NCI-H1930 (cell line): ENCODE measurements around the gene CSMD2.

Source experiments
- DNase-seq, 2 experiments: peaks; one replicate each; lab custom pipeline; 2025; lab: John Stamatoyannopoulos, UW

The CSMD2 gene

DNA sequence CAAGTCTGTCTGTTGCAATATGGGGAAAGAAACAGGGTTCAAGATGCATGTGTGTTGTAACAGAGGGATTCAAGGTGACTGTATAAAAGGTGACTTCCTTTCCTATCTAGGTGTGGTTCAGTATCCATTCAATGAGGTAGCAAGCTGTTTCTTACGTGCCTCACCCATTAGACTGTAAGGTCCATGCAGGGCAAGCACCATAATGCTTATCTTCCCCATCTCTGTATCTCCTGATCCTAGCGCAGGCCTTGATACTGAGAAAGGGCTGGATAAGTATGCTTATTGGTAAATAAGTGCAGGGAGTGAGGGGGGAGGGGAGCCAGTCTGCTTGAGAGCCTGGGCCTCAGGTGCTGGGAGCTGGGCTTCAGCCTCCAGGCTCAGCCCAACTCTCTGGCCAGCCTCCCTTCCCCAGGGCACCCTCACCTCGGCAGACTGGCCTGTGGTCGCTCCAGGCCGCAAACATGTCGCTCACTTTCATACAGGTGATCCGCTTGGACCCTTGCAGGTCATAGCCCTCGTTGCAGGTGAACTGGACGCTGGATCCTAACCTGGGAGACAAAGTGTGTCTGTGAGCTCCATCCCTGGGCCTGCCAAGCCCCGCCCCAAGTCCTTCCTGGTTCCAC is 345.6 kb downstream of the CSMD2 start:
- no peak for DNase-seq

DNA sequence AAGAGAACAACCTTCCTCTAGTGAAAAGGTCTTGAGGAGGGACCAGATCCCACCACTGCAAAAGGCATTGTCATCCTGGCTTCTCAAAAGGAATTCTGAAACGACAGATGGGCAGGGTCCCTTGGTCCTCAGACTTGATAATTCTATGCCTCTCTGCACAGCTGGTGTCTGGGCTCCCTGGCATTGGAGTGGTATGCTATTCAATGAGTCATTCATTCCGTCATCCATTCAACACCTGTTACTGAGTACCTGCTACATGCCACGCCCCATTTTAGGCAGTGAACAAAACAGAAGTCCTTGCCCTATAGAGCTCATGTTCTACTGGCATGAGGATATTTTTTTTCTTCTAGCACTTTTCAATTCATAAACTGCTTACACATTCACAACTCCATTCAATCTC is 347.0 kb downstream of the CSMD2 start:
- no peak for DNase-seq

DNA sequence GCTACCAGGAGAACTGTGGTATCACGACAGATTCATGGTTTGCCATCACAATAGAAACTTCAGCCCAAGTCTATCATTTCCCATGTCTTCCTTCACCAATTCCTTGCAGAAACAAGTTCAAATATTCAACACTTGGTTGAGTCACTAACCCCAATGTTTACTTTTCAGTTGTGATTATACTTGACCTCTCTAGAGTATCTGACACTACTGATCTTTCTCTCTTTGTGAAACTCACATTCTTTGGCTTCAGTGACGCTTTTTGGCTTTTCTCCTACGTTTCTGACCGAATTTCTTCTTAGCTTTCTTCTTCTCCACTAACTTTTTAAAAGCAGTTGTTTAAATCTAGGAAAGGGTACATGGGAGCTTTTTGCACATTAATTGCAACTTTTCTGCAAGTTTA is 350.0 kb downstream of the CSMD2 start:
- no peak for DNase-seq

DNA sequence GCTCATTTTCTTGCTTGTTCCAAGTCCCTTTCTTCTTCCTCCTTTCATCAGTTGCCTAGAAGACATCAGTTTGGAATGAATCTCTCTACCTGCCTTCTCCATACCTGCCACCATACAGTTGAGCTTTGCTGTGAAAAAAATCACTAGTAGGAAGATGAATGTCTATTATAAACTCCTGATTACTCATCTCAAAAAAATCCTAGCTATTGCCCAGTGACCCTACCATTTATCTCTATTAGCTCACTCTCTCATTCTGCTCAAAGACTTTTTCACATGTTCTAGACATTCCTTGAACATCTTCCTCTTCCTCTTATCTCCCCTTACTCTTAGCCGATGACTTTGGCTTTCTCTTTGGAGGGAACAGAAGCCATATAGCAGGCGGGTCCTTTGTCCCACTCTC is 350.9 kb downstream of the CSMD2 start:
- no peak for DNase-seq

DNA sequence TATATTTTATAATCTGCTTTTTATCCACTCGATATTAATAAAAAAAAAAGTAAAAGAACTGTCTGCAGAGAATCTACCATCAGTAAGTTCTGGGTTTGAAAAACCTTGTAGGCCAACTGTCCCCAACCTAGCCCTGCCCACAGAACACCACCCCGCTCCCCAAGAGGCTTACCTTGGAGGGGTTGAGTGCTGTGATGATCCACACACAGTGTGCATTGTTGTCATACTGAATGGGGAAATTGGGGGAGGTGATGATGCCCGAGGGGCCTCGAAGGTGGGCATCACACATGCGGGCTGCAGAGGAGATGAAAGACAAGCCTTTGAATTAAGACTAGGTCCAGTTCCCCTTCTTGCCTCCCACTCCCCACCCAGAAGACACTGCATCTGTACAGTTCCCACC is 354.5 kb downstream of the CSMD2 start:
- no peak for DNase-seq

DNA sequence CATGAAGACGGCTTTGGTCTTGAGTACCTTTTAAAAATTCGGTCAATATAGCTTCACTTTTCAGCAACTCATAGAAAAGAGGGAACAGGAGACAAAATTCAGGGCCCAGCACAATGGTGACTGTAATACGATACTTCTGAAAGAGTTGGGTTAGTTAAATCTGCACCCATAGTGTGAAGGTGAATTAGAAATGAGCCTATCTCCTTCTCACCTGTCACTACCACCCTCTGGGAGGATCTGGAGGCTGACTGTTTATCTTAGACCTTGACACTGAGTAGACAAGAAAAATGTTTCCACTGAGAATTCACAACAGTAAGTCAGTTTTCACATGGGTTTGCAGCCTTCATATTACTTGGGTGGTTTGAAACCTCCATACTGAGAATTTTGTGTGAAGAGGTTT is 359.0 kb downstream of the CSMD2 start:
- DNase-seq, result no peak

DNA sequence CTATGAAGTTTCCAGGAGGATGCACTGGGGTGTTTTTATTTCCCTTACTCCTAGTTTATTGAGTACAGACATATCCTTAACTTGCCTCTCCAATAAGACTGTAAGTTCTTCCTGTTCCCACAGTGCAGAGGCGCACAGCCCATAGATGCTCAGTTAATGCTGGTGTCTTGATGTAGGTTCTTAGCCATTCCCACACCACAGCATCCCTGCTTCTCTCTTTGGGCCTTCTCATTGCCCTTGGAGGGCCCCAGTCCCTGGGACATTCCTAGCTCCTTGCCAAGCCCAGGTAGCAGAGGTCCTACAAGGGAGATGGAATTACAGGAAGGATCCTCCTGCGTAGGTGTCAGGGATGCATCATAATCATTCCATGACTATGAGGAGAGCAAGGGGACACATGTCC is 362.8 kb downstream of the CSMD2 start:
- DNase-seq, result no peak

DNA sequence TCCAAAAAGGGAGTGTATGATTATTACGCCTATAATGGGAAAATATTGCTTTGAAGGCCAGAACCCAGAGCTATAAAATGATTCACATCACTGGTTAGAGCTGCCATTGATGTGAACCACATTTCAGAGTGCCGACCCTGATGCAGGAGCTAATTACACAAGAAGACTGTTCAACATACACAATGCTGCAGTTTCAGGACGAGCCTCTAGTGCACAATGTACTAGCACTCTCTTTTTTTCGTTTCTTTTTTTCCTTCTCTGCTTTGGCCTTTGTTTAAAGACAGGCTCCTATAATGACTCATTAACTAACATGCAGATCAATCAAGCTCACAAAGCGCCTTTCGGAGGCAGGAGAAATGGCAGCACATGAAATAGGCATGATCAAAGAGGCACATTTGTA is 367.2 kb downstream of the CSMD2 start:
- DNase-seq, result no peak

DNA sequence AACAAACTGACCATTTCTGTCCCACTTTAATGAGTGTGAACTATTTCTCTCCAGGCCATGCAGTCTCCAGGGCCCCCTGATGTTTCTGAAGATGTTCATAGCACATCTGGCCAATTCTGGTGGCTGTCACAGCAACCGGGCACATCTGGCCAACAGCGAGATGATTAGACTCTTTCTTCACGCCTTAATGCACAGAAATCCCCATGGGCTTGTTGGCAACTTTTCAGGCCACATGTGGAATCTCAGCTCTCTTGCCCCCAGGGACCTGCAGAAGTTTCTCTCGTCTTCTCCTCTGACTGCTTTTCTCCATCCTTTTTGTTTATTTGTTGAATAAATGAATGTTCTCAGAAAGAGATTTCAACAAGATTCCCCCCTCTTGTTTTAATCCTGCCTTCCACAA is 372.4 kb downstream of the CSMD2 start:
- DNase-seq, result no peak

DNA sequence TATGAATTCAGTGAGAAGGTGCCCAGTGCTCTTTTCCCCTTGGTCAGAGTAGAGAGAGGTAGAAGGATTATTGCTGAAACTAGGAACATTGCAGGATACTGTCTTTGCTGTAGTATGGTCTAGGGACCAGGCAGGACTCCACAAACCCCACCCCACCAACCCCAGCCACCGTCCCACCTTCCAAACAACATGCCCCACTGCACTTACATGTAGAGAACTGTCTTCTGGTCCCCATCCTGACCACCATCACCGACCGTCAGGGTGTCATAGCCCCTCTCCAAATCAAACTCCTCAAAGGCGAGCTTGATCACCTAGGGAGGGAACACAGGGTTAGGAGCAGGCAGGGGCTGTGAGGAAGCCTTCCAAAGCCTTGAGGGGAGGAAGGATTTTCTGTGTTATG is 372.8 kb downstream of the CSMD2 start:
- DNase-seq, result no peak

DNA sequence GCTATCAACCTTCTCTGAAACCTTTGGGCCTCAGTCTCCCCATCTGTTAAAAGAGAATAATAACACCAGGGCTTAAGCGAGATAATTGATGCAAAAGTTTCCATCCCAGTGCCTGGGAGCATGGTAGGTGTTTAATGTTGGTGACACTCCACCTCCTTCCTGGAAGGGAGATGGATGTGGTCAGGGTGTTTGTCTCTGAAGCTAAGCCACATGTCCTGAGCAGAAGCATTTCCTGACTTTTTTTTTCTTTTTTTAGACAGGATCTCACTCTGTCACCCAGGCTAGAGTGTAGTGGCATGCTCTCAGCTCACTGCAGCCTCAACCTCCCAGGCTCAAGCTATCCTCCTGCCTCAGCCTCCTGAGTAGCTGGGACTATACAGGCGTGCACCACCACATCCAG is 373.8 kb downstream of the CSMD2 start:
- DNase-seq, result no peak

DNA sequence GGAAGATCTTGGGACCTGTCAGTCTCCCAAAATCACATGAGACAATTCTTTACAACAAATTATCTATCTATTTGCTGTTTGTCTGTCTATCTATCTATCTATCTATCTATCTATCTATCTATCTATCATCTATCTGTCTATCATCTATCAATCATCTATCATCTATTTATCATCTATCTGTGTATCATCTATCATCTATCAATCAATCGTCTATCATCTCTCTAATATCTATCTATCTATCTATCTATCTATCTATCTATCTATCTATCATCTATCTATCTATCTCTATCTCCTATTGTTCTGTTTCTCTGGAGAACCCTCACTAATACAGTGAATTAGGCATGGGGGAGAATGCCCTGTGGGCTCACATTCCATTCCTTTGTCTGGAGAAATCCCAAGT is 374.5 kb downstream of the CSMD2 start:
- DNase-seq, result no peak

DNA sequence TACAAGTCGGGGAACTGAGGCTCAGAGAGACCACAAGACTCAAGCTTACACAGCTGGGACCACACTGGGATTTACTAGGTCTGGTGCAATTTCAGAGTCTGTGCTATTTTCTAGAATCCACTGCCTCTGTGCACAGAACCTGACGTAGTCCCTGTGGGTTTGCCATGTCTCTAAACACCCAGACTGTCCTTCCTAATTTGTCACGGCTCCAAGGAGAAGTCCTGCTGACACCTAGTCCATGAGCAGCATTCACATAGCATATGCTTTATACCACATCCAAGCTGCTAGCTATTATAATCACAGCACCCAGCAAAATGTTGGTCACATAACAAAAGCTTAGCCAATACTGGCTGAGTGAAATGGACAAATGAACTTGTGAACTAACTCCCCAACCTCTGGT is 380.2 kb downstream of the CSMD2 start:
- DNase-seq, result no peak

DNA sequence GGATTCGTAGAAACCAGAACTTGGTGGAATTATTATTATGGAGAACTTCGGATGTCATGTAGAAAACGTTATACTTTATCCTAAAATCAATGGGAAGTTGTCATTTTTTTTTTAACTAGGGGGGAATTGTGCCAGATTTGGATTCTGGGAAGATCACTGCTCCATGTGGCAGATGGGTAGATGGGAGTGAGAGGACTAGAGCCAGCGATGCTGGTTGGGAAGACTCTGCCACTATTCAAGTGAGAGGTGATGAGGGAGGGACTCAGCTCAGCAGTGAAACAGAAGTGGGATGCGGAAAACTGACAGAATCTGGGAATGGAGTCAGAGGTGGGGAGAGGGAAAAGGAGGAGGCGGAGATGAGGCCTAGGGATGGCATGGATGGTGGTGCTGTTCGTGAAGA is 382.3 kb downstream of the CSMD2 start:
- DNase-seq, result no peak

DNA sequence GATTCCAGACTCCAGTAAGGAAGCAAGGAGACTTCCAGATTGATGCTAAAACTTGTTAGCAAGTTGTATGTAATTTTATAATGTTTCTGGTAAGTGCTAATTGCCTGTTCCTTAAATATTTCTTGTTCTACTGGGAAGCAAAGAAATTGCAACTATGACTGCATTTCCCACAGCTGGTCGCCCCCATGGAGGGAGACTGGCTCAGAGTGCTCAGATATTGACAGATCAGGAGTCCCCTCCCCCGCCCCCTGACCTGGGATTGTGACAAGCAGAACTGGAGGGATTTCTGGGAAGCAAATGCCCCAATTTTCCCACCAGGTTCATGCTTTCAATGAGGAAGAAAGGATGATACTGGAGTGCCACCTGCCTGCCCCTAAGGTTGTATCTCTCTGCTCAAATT is 383.4 kb downstream of the CSMD2 start:
- DNase-seq, result no peak

DNA sequence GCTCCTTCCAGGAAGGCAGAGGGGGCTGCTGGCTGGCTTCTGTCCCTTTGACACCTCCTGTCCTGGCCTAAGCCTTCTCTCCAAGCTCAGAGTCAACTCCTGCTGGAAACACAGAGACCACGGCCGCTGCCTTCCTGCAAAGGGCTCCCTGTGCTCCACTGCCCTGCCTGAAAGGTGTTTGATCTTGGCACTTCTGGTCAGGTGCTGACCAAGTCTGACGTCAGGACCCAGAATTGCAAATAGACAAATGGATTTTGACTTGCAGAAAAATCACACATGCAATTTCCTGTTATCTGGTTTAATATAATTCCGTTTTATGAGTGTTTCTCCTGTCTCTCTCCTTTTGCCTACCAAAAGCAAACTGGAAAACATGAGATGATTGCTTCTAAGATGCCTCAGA is 387.7 kb downstream of the CSMD2 start:
- no peak for DNase-seq

DNA sequence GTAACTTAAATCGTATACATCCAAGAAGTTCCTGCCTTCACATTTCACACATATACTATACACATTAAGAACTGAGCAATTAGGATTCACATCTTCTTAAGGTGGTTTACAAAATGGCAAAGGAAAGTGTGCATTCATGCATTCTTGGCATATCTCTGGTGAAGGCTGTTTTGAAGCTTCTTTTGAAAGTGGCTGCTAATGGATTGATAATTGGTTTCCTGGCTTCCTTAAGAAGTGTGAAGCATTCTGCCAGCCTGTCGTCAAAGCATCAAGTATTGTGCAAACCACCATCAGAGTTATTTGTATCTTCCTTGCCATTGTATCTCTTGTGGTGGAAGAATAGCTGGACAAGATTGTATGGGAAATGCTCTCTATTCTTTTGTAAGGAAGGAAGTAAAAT is 396.2 kb downstream of the CSMD2 start:
- DNase-seq, result no peak

DNA sequence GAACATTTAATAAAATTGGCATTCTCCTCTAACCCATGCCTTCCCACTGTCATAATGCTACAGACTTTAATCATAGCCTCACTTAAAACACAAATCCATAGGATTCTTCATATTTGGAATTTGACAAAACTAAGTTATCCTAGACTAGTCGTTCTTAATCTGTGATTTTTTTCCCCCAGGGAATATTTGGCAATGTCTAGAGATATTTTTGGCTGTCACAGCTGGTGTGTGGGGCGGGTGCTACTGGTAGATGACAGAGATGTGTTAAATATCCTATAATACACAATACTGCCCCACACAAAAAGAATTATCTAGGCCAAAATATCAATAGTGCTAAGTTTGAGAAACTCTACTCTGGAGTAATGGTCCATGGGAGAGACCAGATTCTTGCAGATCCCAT is 396.9 kb downstream of the CSMD2 start:
- DNase-seq, result no peak

DNA sequence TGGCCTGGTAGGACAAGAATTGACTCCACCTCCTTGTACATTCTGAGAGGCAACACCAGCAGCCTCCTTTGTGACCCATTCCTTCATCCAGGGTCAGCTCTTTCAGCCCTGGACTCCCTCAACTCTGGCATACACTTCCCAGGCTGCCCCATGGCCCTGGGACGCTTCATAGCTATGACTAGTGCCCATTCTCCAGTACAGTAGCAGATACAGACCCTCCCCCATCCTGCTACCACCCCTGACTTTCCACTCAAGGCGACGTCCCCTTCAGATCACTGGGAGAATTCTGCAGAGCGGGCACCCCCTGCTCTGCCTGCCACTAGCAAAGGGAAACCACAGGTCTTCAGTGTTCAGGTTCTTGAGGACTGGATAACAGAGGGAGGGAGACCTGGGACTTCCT is 400.9 kb downstream of the CSMD2 start:
- no peak for DNase-seq

DNA sequence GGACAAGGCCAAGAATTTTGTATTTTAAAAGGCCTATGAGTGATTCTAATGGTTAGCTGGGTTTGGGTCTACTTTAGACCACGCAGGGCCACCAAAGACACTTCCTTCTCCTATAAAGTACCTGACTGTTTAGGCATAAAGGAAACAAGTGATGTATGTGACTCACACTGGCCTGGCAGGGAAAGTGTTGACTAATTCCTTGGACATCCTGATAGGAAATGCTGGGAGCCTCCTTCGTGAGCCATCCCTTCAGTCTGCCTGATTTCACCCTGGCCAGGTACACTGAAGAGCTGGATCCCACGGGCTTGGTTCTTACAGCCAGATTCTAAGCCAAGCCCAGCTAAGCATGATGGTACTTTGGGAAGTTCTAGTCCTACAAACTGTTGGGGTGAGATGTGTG is 401.6 kb downstream of the CSMD2 start:
- no peak for DNase-seq

DNA sequence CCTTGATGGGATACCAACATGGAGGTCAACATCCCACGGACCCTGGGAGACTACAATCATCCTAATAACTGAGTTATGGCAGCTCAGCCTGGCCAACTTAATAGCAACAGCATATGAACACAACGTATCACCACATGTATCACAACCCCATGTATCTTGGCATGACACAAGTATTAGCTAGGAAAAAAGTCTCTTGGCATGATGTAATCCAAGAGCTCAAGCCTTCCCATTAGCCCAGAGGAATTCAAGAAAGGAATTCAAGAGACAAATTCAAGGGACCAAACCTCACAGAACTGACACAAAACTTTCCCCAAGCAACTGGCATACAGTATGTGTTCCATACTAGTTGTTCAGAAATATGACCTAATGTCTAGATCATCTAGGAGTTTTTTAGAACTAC is 402.1 kb downstream of the CSMD2 start:
- no peak for DNase-seq

DNA sequence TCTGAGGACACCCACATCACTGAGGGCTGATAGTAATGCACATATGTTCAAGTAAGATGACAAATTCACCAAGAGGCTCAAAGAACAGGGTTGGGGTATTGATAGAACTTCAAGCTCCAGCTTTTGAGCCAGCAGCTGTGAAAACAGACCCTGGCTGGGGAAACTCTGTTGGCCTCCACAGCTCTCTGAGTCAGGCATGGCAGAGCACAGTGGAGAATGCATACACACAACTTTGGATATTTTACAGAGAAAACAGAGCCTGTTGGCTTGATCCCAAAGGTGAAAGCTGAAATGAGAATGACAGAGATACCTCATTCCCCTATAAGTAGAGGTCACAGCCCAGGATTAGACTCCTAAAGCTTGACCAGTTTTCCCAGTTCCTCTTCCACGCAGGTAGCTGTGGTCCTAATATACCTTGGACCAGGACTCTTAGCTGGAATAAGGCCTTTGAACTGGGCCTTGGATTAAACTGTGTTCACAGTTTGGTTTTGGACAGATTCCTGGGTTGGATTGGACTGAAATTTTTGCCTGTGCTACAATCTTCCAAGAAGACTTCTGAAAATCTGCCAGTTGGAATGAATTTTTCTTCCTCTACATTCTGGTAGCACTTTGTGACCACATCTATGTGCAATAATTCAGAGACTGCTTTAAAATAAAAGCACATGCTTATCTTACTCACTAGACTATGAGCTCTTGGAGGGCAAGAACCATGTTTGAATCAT is 402.8 kb downstream of the CSMD2 start:
- no peak for DNase-seq

DNA sequence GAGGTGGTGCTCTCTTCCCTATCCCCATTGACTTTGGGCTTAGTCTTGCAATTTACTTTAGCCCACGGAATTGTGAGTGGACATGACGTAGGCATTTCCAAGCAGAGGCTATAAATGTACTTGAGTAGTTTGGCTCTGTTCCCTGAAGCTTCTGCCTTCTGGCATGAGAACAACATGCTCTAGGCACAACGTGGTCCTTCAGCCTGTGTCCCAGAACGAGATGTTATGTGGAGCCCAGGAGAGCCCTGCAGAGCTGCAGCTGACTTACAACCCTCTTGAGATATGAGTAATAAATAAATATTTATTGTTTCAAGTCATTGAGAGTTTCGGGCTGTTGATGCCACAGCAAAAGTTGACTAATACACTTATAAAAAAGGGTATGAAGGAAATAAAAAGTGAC is 406.3 kb downstream of the CSMD2 start:
- DNase-seq, result no peak
